ENCODE data around the gene ACTN3.
"Not testable (repeated sequence)": the region's sequence is repeated elsewhere in the genome, so short reads cannot be mapped to it uniquely, and the experiment has no call there.

GRCh38 chr11:66544952-66545351 is 1.8 kb upstream of the ACTN3 start:
- TF ChIP-seq CTCF (conservative IDR thresholded peaks at IDR 0.05 in 1 of 2, IDR thresholded peaks at IDR 0.05 in 1 of 2; ENCODE audit: low read depth in 1 of 2, low read length in 2 of 2); EZH2 (IDR thresholded peaks at IDR 0.05; ENCODE audit: low read length, missing control alignments): not testable (repeated sequence)

Data from fibroblast of lung (primary cell).